H9 (cell line): Measurements from ENCODE around the gene PPARD. TPM values are rescaled to one million over a fixed set of nuclear protein-coding genes. Genes with fewer than 3 reads are reported as not detected.
A peak's percentile ranks its signal among the peaks of the same experiment; 100 is the strongest.

Experiments
- DNase-seq: peaks from one replicate; pipeline ENCODE4 v3.0.0-alpha.2; 2017
- H2AFZ ChIP-seq: one replicate; pipeline ENCODE4 v1.6.1; 2013; ENCODE audit warnings: mild to moderate bottlenecking, low read length, control low read depth, moderate library complexity
- H2AK5ac ChIP-seq: 2 replicates; pipeline ENCODE4 v1.6.1; 2013; ENCODE audit warnings: low read length, control low read depth, mixed read lengths; ENCODE audit not compliant: insufficient read length
- H2BK120ac ChIP-seq: one replicate; pipeline ENCODE4 v1.6.1; 2013; ENCODE audit warnings: low read depth, mild to moderate bottlenecking, low read length, control low read depth, inconsistent platforms; ENCODE audit not compliant: poor library complexity, severe bottlenecking
- H2BK12ac ChIP-seq: 2 replicates; pipeline ENCODE4 v1.6.1; 2013; ENCODE audit warnings: low read length, control low read depth, mixed read lengths, low read depth; ENCODE audit not compliant: insufficient read length
- H2BK15ac ChIP-seq: 2 replicates; pipeline ENCODE4 v1.6.1; 2013; ENCODE audit warnings: low read depth, low read length, control low read depth
- H2BK20ac ChIP-seq: one replicate; pipeline ENCODE4 v1.6.1; 2013; ENCODE audit warnings: low read depth, mild to moderate bottlenecking, low read length, control low read depth, inconsistent platforms; ENCODE audit not compliant: poor library complexity, severe bottlenecking
- H2BK5ac ChIP-seq: 2 replicates; pipeline ENCODE4 v1.6.1; 2013; ENCODE audit warnings: low read length, control low read depth, mixed read lengths; ENCODE audit not compliant: insufficient read length
- H3K14ac ChIP-seq: 2 replicates; pipeline ENCODE4 v1.6.1; 2013; ENCODE audit warnings: low read length, control low read depth; ENCODE audit not compliant: insufficient read depth
- H3K18ac ChIP-seq: 2 replicates; pipeline ENCODE4 v1.6.1; 2013; ENCODE audit warnings: low read depth, mild to moderate bottlenecking, mixed read lengths, low read length, control low read depth; ENCODE audit not compliant: insufficient read length
- H3K23ac ChIP-seq: 2 replicates; pipeline ENCODE4 v1.6.1; 2013; ENCODE audit warnings: low read length, control low read depth, mixed read lengths, low read depth; ENCODE audit not compliant: insufficient read length
- H3K23me2 ChIP-seq: 2 replicates; pipeline ENCODE4 v1.6.1; 2013; ENCODE audit warnings: low read depth, mild to moderate bottlenecking, mixed read lengths, low read length, control low read depth; ENCODE audit not compliant: insufficient read length, poor library complexity, severe bottlenecking
- H3K27ac ChIP-seq: 2 replicates; pipeline ENCODE4 v1.5.1; 2013; ENCODE audit warnings: low read length, control low read depth, mixed read lengths, low read depth; ENCODE audit not compliant: insufficient read length
- H3K27me3 ChIP-seq: 2 replicates; pipeline ENCODE4 v1.6.1; 2013; ENCODE audit warnings: low read length, control low read depth, inconsistent platforms; ENCODE audit not compliant: insufficient read depth
- H3K4ac ChIP-seq: 2 replicates; pipeline ENCODE4 v1.6.1; 2013; ENCODE audit warnings: low read depth, mild to moderate bottlenecking, control low read depth, inconsistent platforms, low read length, moderate library complexity
- H3K4me1 ChIP-seq: 2 replicates; pipeline ENCODE4 v1.6.1; 2013; ENCODE audit warnings: low read length, control low read depth, inconsistent platforms; ENCODE audit not compliant: insufficient read depth
- H3K4me2 ChIP-seq: 2 replicates; pipeline ENCODE4 v1.6.1; 2013; ENCODE audit warnings: low read length, control low read depth, mixed read lengths; ENCODE audit not compliant: insufficient read length, insufficient read depth
- H3K56ac ChIP-seq: 2 replicates; pipeline ENCODE4 v1.6.1; 2013; ENCODE audit warnings: low read depth, mild to moderate bottlenecking, mixed read lengths, low read length, control low read depth; ENCODE audit not compliant: insufficient read length
- H3K79me1 ChIP-seq: 2 replicates; pipeline ENCODE4 v1.6.1; 2013; ENCODE audit warnings: low read depth, mild to moderate bottlenecking, moderate library complexity, low read length, control low read depth, inconsistent platforms; ENCODE audit not compliant: insufficient read depth, poor library complexity, severe bottlenecking
- H3K79me2 ChIP-seq: 2 replicates; pipeline ENCODE4 v1.6.1; 2013; ENCODE audit warnings: low read length, control low read depth, inconsistent platforms; ENCODE audit not compliant: insufficient read depth
- H3K9ac ChIP-seq: 2 replicates; pipeline ENCODE4 v1.6.1; 2013; ENCODE audit warnings: low read length, control low read depth, mixed read lengths; ENCODE audit not compliant: insufficient read length; ENCODE audit errors: extremely low read depth
- H3K9me3 ChIP-seq: one replicate; pipeline ENCODE4 v1.6.1; 2013; ENCODE audit warnings: low read depth, low read length, inconsistent platforms; ENCODE audit not compliant: control insufficient read depth
- H3T11ph ChIP-seq: one replicate; pipeline ENCODE4 v1.6.1; 2013; ENCODE audit warnings: mild to moderate bottlenecking, low read length, control low read depth, inconsistent platforms
- H4K20me1 ChIP-seq: one replicate; pipeline ENCODE4 v1.6.1; 2013; ENCODE audit not compliant: control insufficient read depth, insufficient read length, insufficient read depth
- H4K5ac ChIP-seq: 2 replicates; pipeline ENCODE4 v1.6.1; 2013; ENCODE audit warnings: low read depth, mild to moderate bottlenecking, mixed read lengths, low read length, control low read depth; ENCODE audit not compliant: insufficient read length
- H4K8ac ChIP-seq: replicated peaks from 2 replicates; pipeline ENCODE4 v1.6.1; 2013; ENCODE audit warnings: low read length, control low read depth, mixed read lengths, low read depth; ENCODE audit not compliant: insufficient read length
- H4K91ac ChIP-seq: 2 replicates; pipeline ENCODE4 v1.6.1; 2013; ENCODE audit warnings: low read depth, mild to moderate bottlenecking, moderate library complexity, mixed read lengths, low read length, control low read depth; ENCODE audit not compliant: insufficient read length
- H3K27ac Mint-ChIP-seq, 3 experiments: 2 replicates in 2 of 3; 3 replicates in 1 of 3; pipeline ENCODE4 v1.8.0; 2020 to 2021; ENCODE audit warnings: mixed read lengths in 3 of 3, mild to moderate bottlenecking in 1 of 3, moderate library complexity in 1 of 3
- H3K27me3 Mint-ChIP-seq: 2 replicates; pipeline ENCODE4 v1.8.0; 2021; ENCODE audit warnings: low read depth, mild to moderate bottlenecking, moderate library complexity, mixed read lengths
- H3K36me3 Mint-ChIP-seq, 3 experiments: 2 replicates in 2 of 3; 3 replicates in 1 of 3; pipeline ENCODE4 v1.8.0; 2020 to 2021; ENCODE audit warnings: low read depth in 3 of 3, mixed read lengths in 3 of 3; ENCODE audit not compliant: insufficient read depth in 1 of 3
- H3K4me1 Mint-ChIP-seq, 2 experiments: 2 replicates each; pipeline ENCODE4 v1.8.0; 2020; ENCODE audit warnings: mixed read lengths in 2 of 2
- H3K4me3 Mint-ChIP-seq, 2 experiments: 2 replicates in 1 of 2; 3 replicates in 1 of 2; pipeline ENCODE4 v1.8.0; 2020 to 2021; ENCODE audit warnings: mild to moderate bottlenecking in 2 of 2, mixed read lengths in 2 of 2, moderate library complexity in 1 of 2
- H3K9me3 Mint-ChIP-seq, 2 experiments: 2 replicates in 1 of 2; 3 replicates in 1 of 2; pipeline ENCODE4 v1.8.0; 2020; ENCODE audit warnings: mild to moderate bottlenecking in 2 of 2, mixed read lengths in 2 of 2, moderate library complexity in 1 of 2
- WGBS: extraction: QIAGEN DNeasy Blood & Tissue Kit; methylation state at CpG from one replicate; pipeline ENCODE4 v1.1.7; 2013; ENCODE audit warnings: missing lambda C conversion rate, low lambda C conversion rate, mixed read lengths; ENCODE audit not compliant: insufficient read length; ENCODE audit errors: extremely low coverage; 5-methylcytosine and 5-hydroxymethylcytosine counted together
- total RNA-seq: library from RNA; stranded (reverse); gene quantifications from 2 replicates; pipeline ENCODE4 v1.2.1, GENCODE V29; 2021
- TF ChIP-seq, protein P1 (sequence below): fragments of 200-600 bp; sonication (generic); conservative IDR thresholded peaks from 3 replicates; pipeline ENCODE4 v1.8.0; 2021; ENCODE audit warnings: antibody characterized with exemption, mild to moderate bottlenecking

PPARD gene
- total RNA-seq, 1 experiment from 2014 or later, result 11.7 TPM

DNA sequence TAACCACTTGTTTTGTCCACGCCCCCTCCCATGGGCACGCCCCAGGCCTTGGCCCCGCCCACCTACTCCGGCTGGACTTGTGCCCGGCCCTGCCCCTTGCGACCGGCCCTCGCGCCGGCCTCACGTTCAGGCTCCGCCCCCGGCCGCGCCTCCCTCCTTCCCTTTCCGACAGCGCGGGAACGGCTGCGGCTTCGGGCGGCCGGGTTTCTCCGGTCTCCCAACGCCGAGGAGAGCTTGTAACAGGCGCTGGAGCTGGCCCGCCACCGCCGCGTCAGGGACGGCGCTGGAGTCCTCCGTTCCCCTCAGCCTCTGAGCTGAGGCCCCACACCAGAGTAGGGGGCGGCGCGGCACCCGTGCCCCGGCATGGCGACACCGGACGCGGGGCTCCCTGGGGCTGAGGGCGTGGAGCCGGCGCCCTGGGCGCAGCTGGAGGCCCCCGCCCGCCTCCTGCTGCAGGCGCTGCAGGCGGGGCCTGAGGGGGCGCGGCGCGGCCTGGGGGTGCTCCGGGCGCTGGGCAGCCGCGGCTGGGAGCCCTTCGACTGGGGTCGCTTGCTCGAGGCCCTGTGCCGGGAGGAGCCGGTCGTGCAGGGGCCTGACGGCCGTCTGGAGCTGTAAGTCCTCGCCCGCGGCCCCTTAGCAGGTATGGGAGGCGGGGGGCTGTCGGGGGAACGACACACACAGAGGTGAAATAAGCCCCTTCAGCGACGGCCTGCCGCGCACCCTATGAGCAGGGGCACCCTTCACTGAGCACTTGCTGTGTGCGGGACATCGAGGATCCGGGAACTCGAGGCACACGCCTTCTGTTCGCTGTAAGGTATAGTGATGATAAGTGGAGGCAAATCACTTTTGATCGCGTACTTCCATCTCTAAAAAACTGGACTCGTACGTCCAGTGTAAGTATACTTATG is 110.1 kb downstream of the PPARD start, which contains the start of gene FANCE:
Gene FANCE, plus strand, starts transcription at position 156 of the 908 bp plus-strand sequence. Its CDS starts 208 bp downstream, at position 364.
- no peaks in the 10 kb centered on the region for H3K79me2 ChIP-seq
- Mint-ChIP-seq H3K27me3 (peaks cover 17% of the 10 kb centered on the region), H3K4me1 (peaks cover 28 to 39% of the 10 kb centered on the region in 2 experiments), H3K27ac (no peak within 1 kb of the TSS; a peak in 1 of 7 replicates), H3K9me3 (no peaks in the 10 kb centered on the region), H3K36me3 (peaks cover 10 to 18% (median 12%) of the 10 kb centered on the region in 3 experiments), H3K4me3 (peak within 1 kb of the TSS; percentile 70 to 79)
- no peak within 1 kb of the TSS for H2BK120ac ChIP-seq
- no peak within 1 kb of the TSS for H2BK15ac ChIP-seq
- H3K27me3 ChIP-seq, result no peaks in the 10 kb centered on the region
- WGBS, result no CpG with 5 or more reads among the region's 87 CpGs
- H3T11ph ChIP-seq, result no peak within 1 kb of the TSS
- H3K14ac ChIP-seq, result no peak within 1 kb of the TSS
- H3K4me2 ChIP-seq, result peak within 1 kb of the TSS; percentile 61
- no peak within 1 kb of the TSS for H3K27ac ChIP-seq
- no peaks in the 10 kb centered on the region for H4K20me1 ChIP-seq
- no peak within 1 kb of the TSS for H2AFZ ChIP-seq
- no peak within 1 kb of the TSS for H4K91ac ChIP-seq
- no peak within 1 kb of the TSS for H3K18ac ChIP-seq
- H4K5ac ChIP-seq, result no peak within 1 kb of the TSS
- H3K4ac ChIP-seq, result no peak within 1 kb of the TSS
- H3K9ac ChIP-seq, result peak within 1 kb of the TSS; percentile 2
- no peak within 1 kb of the TSS for H2BK20ac ChIP-seq
- no peak within 1 kb of the TSS for H4K8ac ChIP-seq
- TF ChIP-seq, protein P1, sequence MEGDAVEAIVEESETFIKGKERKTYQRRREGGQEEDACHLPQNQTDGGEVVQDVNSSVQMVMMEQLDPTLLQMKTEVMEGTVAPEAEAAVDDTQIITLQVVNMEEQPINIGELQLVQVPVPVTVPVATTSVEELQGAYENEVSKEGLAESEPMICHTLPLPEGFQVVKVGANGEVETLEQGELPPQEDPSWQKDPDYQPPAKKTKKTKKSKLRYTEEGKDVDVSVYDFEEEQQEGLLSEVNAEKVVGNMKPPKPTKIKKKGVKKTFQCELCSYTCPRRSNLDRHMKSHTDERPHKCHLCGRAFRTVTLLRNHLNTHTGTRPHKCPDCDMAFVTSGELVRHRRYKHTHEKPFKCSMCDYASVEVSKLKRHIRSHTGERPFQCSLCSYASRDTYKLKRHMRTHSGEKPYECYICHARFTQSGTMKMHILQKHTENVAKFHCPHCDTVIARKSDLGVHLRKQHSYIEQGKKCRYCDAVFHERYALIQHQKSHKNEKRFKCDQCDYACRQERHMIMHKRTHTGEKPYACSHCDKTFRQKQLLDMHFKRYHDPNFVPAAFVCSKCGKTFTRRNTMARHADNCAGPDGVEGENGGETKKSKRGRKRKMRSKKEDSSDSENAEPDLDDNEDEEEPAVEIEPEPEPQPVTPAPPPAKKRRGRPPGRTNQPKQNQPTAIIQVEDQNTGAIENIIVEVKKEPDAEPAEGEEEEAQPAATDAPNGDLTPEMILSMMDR, result no peak
- H3K23ac ChIP-seq, result no peak within 1 kb of the TSS
- peaks cover 5% of the 10 kb centered on the region for H3K23me2 ChIP-seq
- no peak within 1 kb of the TSS for H3K56ac ChIP-seq
- DNase-seq, result peak; percentile 98
- H3K79me1 ChIP-seq, result no peaks in the 10 kb centered on the region
- H2BK12ac ChIP-seq, result no peak within 1 kb of the TSS
- 0 out of 2 replicates have a peak, but pooled peaks cover 7% of the 10 kb centered on the region for H3K4me1 ChIP-seq
- H2BK5ac ChIP-seq, result no peak within 1 kb of the TSS
- H2AK5ac ChIP-seq, result no peak within 1 kb of the TSS
- H3K9me3 ChIP-seq, result no peaks in the 10 kb centered on the region
